NT2/D1 (cell line): Measurements from ENCODE around the gene NIT1.

Experiments
- SUZ12 ChIP-seq: IDR thresholded peaks from 2 replicates; pipeline ENCODE4 v1.6.1; 2011; ENCODE audit not compliant: insufficient read length, insufficient read depth; ENCODE audit errors: extremely low read depth
- ZNF274 ChIP-seq: IDR thresholded peaks from 2 replicates; pipeline ENCODE4 v1.6.1; 2011; ENCODE audit warnings: mild to moderate bottlenecking, low read depth, low read length

DNA sequence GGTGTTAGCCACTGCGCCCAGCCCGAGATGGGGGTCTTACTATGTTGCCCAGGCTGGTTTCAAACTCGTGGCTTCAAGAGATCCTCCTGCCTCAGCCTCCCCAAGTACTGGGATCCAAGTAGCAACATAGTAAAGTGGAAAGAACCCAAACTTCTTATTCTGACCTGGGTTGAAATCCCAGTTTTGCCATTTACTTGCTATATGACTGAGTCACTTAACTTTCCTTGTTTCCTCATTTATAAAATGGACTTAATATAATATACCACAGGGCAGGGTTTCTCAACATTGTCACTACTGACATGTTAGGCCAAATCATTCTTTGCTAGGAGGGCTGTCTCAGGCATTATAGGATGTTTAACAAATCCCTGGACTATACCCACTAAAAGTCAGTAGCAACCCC, 6.8 kb upstream of the NIT1 start:
- TF ChIP-seq ZNF274 = no peak
- no peak for TF ChIP-seq SUZ12
